ENCODE measurements around the gene FXYD3.
"Not testable (repeated sequence)": the region's sequence is repeated elsewhere in the genome, so short reads cannot be mapped to it uniquely, and the experiment has no call there.

Gene FXYD3

GRCh38 chr19:35141837-35142605 lies 26.4 kb downstream of the FXYD3 start:
- no peak for DNase-seq (ENCODE audit: low read depth)

- DNase-seq (ENCODE audit: low read depth) = no peak
Observed at GRCh38 chr19:35142606-35143230, 27.1 kb downstream of the FXYD3 start.

DNA sequence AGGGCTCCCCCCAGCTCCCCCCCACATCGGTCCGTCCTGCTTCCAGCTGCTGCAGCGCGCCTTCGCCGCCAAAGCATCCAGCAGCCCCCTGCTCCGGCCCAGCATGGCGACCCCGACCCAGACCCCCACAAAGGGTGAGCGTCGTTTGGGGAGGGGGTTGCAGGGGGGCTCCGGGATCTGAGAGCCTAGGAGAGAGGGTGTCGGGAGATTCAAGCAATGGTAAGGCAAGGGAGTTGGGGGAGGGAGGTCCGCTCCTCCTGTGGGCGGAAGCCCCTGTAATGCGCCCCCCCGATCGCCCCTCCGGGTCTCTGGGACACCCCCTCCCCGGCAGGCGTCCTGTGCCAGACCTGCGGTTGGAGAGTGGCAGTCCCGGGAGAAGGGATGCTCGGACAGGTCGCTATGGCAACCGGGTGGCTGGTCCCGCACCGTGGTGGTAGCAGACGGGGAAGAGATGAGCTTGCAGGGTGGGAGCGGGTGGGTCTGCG lies 27.6 kb downstream of the FXYD3 start, which contains the start of gene FXYD7:
TSS of gene FXYD7 (plus strand) at position 25 of the 485 bp plus-strand sequence. CDS start at position 104, 79 bp downstream.
- no peak for DNase-seq (ENCODE audit: low read depth)

DNA sequence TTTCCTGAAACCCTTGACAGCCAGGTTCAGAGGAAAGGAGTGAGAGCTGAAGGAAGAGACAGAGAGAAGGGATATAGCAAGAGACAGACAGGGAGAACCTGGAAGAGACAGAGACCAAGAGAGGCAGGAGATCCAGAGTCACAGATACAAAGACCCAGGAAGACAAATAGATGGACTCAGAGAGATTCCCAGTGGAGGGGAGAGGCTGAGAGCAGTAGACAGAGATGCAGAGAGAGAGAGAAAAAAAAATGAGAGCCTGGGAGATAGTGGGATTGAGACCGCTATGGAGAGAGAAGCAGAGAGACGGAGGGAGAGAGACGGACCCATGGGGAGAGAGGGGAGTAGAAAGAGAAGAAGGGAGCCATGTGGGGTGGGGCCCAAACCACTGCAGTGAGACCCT lies 28.2 kb downstream of the FXYD3 start:
- DNase-seq (ENCODE audit: low read depth) = no peak

DNA sequence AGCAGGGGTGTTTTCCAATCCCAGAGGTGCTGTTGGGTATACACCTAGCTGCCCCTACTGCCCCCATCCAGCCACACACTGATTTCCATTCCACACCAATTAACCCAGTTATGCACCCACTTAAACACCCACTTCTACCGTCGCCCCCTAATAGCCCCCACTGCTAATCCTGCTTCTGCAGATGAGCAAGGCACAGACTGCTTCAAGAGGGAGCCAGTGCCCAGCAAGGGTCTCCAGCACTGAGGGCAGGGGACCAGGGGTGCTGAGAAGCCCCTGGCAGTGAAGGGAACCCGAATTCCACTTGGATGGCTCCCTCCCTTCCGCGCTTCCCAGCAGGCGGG lies 28.6 kb downstream of the FXYD3 start:
- no peak for DNase-seq (ENCODE audit: low read depth)

- no peak for DNase-seq (ENCODE audit: low read depth)
Observed at GRCh38 chr19:35144600-35145436, 29.2 kb downstream of the FXYD3 start.

DNA sequence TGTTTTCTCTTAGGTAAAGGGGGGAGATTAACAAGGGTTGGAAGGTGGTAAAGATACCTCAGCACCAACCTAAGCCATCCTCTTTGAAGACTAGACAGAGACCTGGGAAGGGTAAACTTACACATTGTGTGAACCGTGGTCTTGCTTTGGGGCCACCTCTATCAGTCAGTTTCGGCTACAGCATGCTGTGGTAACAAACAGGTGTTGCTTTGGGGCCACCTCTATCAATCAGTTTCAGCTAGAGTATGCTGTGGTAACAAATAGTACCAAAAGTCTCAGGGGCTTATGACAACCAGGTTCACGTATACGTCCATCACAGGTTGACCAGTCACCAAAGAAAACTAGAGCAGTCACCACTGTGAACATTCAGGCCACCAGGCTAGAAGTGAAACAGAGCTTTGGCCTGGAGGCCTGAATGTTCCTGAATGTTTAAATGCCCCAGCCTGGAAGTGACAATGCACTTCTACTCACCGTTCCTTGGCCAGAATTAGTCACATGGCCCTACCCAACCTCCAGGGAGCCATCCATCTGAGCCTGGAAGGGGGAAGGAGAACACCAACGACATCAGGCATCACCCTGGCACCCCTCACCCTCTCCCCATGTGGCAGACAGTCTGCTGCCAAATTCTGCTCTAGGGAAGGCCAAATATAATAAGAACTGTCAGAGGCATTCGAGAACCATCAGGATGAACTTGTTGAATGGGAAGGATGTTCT lies 31.3 kb downstream of the FXYD3 start:
- no peak for DNase-seq (ENCODE audit: low read depth)

GRCh38 chr19:35149463-35149862 lies 33.8 kb downstream of the FXYD3 start:
- no peak for DNase-seq (ENCODE audit: low read depth)

DNA sequence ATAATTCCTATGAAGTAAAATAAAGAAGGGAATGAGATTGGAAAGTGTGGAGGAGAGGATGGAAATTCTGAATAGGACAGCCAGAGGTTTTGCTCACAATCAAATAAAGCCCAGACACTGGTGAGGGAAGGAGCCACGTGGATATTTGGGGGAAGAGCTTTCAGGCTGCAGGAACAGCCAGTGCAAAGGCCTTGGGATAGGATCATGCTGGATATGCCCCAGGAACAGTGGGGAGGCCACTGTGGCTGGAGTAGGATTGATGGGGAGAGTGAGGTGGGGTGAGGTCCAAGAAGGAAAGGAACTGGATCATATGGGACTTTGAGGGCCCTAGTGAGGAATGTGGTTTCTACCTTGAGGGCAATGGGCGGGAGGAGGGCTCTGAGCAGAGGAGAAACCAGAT lies 34.8 kb downstream of the FXYD3 start:
- DNase-seq (ENCODE audit: low read depth) = no peak

DNA sequence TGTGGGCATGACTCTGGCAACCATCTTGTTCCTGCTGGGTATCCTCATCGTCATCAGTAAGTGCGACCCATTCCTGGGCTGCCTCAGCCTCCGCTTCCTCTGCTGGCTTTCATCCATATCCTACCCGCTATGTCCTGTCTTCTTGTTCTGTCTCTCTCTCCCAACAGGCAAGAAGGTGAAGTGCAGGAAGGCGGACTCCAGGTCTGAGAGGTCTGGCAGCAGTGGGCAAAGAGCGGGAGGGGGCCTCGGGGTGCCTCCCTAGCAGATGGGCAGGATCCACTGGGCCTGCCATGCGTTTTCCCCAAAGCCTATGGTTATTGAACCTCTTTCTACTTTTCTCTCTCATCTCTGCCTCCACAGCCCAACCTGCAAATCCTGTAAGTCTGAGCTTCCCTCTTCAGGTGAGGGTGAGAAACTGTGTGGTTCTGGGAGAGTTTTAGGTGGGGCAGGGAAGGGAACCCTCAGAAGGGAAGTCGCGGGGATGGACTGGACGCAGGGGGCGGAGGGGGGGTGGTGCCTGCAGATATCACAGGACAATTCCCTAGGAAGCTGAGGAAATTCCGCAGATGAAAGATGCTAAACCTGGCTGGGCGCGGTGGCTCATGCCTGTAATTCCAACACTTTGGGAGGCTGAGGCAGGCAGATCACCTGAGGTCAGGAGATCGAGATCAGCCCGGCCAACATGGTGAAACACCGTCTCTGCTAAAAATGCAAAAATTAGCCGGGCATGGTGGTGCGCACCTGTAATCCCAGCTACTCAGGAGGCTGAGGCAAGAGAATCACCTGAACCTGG lies 35.8 kb downstream of the FXYD3 start:
- DNase-seq (ENCODE audit: low read depth) = no peak

DNA sequence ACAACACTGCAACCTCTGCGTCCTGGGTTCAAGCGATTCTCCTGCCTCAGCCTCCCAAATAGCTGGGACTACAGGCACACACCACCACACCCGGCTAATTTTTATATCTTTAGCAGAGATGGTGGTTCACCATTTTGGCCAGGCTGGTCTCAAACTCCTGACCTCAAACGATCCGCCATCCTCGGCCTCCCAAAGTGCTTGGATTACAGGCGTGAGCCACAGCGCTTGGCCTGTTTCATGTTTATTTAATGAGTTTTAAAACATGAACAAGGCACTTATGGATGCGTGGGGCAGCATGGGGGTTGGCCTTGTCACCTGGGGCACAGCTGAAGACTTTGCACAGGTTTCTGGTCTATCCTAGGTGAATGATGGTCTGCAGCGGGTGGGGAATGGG lies 37.5 kb downstream of the FXYD3 start:
- not testable (repeated sequence) for DNase-seq (ENCODE audit: low read depth)

DNA sequence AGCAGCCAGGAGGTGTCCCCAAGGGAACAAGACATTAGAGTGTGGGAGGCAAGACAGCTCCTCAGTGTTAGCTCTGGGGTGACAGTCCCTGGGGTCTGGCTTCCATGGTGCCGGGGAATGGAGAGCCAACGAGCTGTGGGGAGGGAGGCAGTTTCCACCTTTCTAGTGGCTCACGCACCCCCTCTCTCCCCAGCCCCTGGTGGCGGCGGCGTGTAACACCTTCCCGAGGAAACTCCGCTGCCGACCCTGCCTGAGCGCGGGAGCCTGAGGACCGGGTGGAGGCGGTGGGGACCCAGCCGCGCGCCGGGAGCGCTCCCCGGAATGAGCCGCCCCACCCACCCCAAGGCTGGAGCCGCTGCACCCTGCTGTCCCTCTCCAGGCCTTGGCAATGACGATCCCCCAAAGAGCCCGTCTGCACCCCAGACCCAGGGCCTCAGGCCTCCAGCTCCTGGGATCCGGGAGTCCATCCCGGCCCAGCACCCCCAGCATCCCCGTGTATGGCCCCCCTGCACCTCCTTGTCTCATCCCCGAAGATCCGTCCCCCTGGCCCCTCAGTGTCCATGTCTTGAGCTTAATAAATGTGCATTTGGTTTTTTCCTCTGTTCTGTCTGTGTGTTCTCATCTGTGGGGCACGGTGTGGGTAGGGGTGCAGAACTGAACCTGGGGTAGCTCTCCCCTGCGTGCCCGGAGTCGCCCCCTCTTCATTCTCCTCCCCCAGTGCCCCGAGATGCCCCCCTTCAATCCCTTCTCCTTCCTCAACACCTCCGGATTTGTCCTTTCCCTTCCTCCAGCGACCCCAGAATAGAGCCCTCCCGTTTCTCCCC lies 38.3 kb downstream of the FXYD3 start:
- DNase-seq (ENCODE audit: low read depth) = peak; percentile 40

GRCh38 chr19:35154525-35155406 lies 39.1 kb downstream of the FXYD3 start, which contains the start of gene FXYD5:
Gene FXYD5, plus strand, starts transcription at chr19:35154735. Its CDS starts 816 bp downstream, at chr19:35155551.
- DNase-seq (ENCODE audit: low read depth) = peak; percentile 84

DNA sequence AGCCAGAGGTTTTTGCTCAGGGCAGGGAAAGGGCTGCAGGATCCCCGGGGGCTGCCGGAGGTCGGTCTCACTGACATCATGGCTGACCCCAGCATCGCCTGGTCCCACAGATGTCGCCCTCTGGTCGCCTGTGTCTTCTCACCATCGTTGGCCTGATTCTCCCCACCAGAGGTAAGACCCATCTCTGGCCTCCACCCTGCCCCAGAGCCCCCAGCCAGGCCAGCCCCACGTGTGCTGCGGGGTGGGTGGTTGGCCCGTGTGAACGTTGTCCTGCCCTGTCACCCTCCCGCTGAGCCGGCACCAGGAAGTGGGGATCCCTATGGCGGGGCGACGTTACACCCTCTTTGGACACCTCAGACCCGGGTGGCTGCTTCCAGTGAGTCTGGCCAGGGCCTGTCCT lies 39.8 kb downstream of the FXYD3 start:
- no peak for DNase-seq (ENCODE audit: low read depth)

- DNase-seq (ENCODE audit: low read depth) = no peak
Observed at GRCh38 chr19:35155981-35156672, 40.5 kb downstream of the FXYD3 start.

- no peak for DNase-seq (ENCODE audit: low read depth)
Observed at GRCh38 chr19:35156673-35157014, 41.0 kb downstream of the FXYD3 start.

DNA sequence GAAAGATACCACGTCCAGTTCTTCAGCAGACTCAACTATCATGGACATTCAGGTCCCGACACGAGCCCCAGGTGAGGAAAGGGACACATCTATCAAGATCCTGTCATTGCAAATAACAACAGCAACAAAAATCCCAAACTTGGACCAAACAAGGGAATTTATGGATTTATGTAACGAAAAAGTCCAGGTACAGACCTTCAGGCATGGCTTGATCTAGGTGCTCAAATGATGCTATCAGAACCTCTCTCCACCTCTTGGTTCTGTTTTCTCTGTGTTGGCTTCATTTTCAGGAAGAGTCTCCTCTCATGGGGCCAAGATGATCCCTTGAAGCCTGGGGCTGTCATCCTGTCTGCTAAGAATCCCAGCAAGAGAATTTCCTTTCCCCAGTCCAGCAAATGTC lies 41.8 kb downstream of the FXYD3 start:
- DNase-seq (ENCODE audit: low read depth) = no peak

DNA sequence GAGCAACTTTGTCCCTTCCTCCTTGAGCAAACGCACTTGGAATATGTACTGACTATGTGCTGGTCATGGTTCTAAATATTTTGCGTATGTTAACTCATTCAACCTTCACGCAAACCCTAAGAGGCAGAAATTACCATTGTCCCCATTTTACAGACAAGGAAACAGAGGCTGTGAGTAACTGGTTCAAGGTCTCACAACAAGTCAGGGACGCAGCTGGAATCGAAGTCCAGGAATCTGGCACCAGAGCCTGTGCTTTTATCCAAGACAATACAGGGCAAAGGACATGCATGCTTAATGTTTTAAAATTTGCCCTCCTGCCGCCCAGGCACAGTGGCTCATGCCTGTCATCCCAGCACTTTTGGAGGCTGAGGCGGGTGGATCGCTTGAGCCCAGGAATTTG lies 44.0 kb downstream of the FXYD3 start:
- DNase-seq (ENCODE audit: low read depth) = no peak

Data from iris pigment epithelial cell (primary cell).